Ascending aorta (tissue), 2 donors: ENCODE results near the gene DUSP1. TPM values are rescaled to one million over a fixed set of nuclear protein-coding genes. Genes with fewer than 3 reads are reported as not detected.

ENCODE experiments used
- DNase-seq, 2 donors: peaks; one replicate each; pipeline ENCODE4 v3.0.0-alpha.2; 2019; ENCODE audit warnings: low spot score in 2 of 2
- H3K27ac ChIP-seq, 2 donors: fragments of 200-600 bp; sonication (generic); one replicate each; pipeline ENCODE4 v1.5.1; 2016 to 2017; ENCODE audit warnings: mild to moderate bottlenecking in 1 of 2
- H3K27me3 ChIP-seq: fragments of 200-600 bp; sonication (generic); one replicate; pipeline ENCODE4 v1.5.1; 2017
- H3K36me3 ChIP-seq, 2 donors: fragments of 200-600 bp; sonication (generic); one replicate each; pipeline ENCODE4 v1.5.1; 2016
- H3K4me1 ChIP-seq, 2 donors: fragments of 200-600 bp; sonication (generic); one replicate each; pipeline ENCODE4 v1.5.1; 2016 to 2017; ENCODE audit warnings: mild to moderate bottlenecking in 1 of 2
- H3K4me3 ChIP-seq, 2 donors: fragments of 200-600 bp; sonication (generic); one replicate each; pipeline ENCODE4 v1.5.1; 2016 to 2017; ENCODE audit warnings: mild to moderate bottlenecking in 1 of 2
- H3K9me3 ChIP-seq, 2 donors: fragments of 200-600 bp; sonication (generic); one replicate each; pipeline ENCODE4 v1.5.1; 2016
- CTCF ChIP-seq, 3 experiments: fragments of 200-600 bp in 2 of 3; fragments of 450-650 bp in 1 of 3; sonication (generic) in 2 of 3; IDR thresholded peaks; one replicate each; pipeline ENCODE4 v1.5.1; 2016 to 2019; ENCODE audit warnings: antibody characterized with exemption in 3 of 3, mild to moderate bottlenecking in 1 of 3, moderate library complexity in 1 of 3
- intact Hi-C: fragments of 100-400 bp; cut with DNase I; formaldehyde crosslinking; loops from one replicate; pipeline ENCODE4 v1.15.1; 2023
- total RNA-seq: library from RNA; depleted of rRNA; stranded (reverse); fragments of >200 nt; gene quantifications from one replicate; pipeline ENCODE4 v1.1.0, GENCODE V29; 2016

Gene DUSP1
- total RNA-seq, 1 donor from 2014 or later: 3,919 TPM

GRCh38 chr5:172744123-172745104, 26.6 kb downstream of the DUSP1 start:
- no peak for DNase-seq
- Histone ChIP-seq H3K27ac (peak overlapping the region; percentile 36 to 94), H3K4me3 (no peak overlapping the region), H3K9me3 (no peaks in the 10 kb centered on the region), H3K27me3 (no peaks in the 10 kb centered on the region), H3K4me1 (peaks cover 23 to 59% of the 10 kb centered on the region in 2 donors), H3K36me3 (no peaks in the 10 kb centered on the region)
- intact Hi-C loops: no loop called here
- no peak for TF ChIP-seq CTCF (IDR thresholded peaks at IDR 0.05)

- H3K27me3 ChIP-seq: no peaks in the 10 kb centered on the region
- intact Hi-C loops: no loop called here
- H3K9me3 ChIP-seq: no peaks in the 10 kb centered on the region
- no peaks in the 10 kb centered on the region for H3K36me3 ChIP-seq
- no peak for DNase-seq
- H3K27ac ChIP-seq: peak overlapping the region; percentile 94 to 96
- H3K4me3 ChIP-seq: no peak overlapping the region
- peaks cover 23 to 57% of the 10 kb centered on the region in 2 donors for H3K4me1 ChIP-seq
- no peak for TF ChIP-seq CTCF (IDR thresholded peaks at IDR 0.05)
Observed at GRCh38 chr5:172743112-172743959, 27.7 kb downstream of the DUSP1 start.

GRCh38 chr5:172741206-172741582, 29.8 kb downstream of the DUSP1 start:
- Histone ChIP-seq H3K36me3 (no peaks in the 10 kb centered on the region), H3K27ac (peak overlapping the region; percentile 94 to 96), H3K27me3 (no peaks in the 10 kb centered on the region), H3K4me1 (peaks cover 20 to 41% of the 10 kb centered on the region in 2 donors), H3K9me3 (no peaks in the 10 kb centered on the region), H3K4me3 (no peak overlapping the region)
- intact Hi-C loops: no loop called here
- TF ChIP-seq CTCF (IDR thresholded peaks at IDR 0.05): no peak
- DNase-seq: no peak

- intact Hi-C loops: loop anchor here (1.0 kb wide), 1 partner anchor 8 kb away; no protein-coding TSS in a partner anchor
- no peaks in the 10 kb centered on the region for H3K36me3 ChIP-seq
- no peaks in the 10 kb centered on the region for H3K9me3 ChIP-seq
- peak; percentile 71 to 96 for DNase-seq
- peak overlapping the region; percentile 94 to 96 for H3K27ac ChIP-seq
- H3K4me3 ChIP-seq: peak overlapping the region in 1 of 2 donors; percentile 10
- H3K4me1 ChIP-seq: peaks cover 20 to 41% of the 10 kb centered on the region in 2 donors
- no peaks in the 10 kb centered on the region for H3K27me3 ChIP-seq
- TF ChIP-seq CTCF (IDR thresholded peaks at IDR 0.05): no peak
Observed at GRCh38 chr5:172740428-172741205, 30.4 kb downstream of the DUSP1 start.

GRCh38 chr5:172739375-172739774, 31.6 kb downstream of the DUSP1 start:
- Histone ChIP-seq H3K36me3 (no peaks in the 10 kb centered on the region), H3K9me3 (no peaks in the 10 kb centered on the region), H3K27me3 (no peaks in the 10 kb centered on the region), H3K27ac (peak overlapping the region; percentile 94 to 96), H3K4me3 (no peak overlapping the region), H3K4me1 (peaks cover 22 to 47% of the 10 kb centered on the region in 2 donors)
- DNase-seq: no peak
- intact Hi-C loops: no loop called here
- TF ChIP-seq CTCF (IDR thresholded peaks at IDR 0.05): no peak
